ENCODE results near the gene FLYWCH2. TPM values are rescaled to one million over a fixed set of nuclear protein-coding genes. Genes with fewer than 3 reads are reported as not detected.
A peak's percentile ranks its signal among the peaks of the same experiment; 100 is the strongest.
"Not testable (repeated sequence)": the region's sequence is repeated elsewhere in the genome, so short reads cannot be mapped to it uniquely, and the experiment has no call there.

FLYWCH2 gene
- total RNA-seq, 1 experiment from 2014 or later = 176 TPM

GRCh38 chr16:2919511-2920255 is 36.7 kb downstream of the FLYWCH2 start:
- Histone ChIP-seq H3K9me3 (no peaks in the 10 kb centered on the region), H3K36me3 (peaks cover 80% of the 10 kb centered on the region), H3K27me3 (no peaks in the 10 kb centered on the region), H3K4me3 (no peak overlapping the region)
- peak; percentile 80 for DNase-seq

- peaks cover 66% of the 10 kb centered on the region for H3K36me3 ChIP-seq
- no peaks in the 10 kb centered on the region for H3K27me3 ChIP-seq
- peaks cover 5% of the 10 kb centered on the region; the same call in 1 of the 2 replicates for H3K9me3 ChIP-seq
- no peak for DNase-seq
- no peak overlapping the region for H3K4me3 ChIP-seq
Observed at GRCh38 chr16:2923481-2923880, 40.5 kb downstream of the FLYWCH2 start.

GRCh38 chr16:2924901-2925755 is 42.1 kb downstream of the FLYWCH2 start:
- Histone ChIP-seq H3K4me3 (no peak overlapping the region), H3K27me3 (no peaks in the 10 kb centered on the region), H3K9me3 (peaks cover 5% of the 10 kb centered on the region; the same call in 1 of the 2 replicates), H3K36me3 (peaks cover 65% of the 10 kb centered on the region)
- no peak for DNase-seq

- DNase-seq = no peak
- H3K4me3 ChIP-seq = no peak overlapping the region
- peaks cover 5% of the 10 kb centered on the region; the same call in 1 of the 2 replicates for H3K9me3 ChIP-seq
- H3K27me3 ChIP-seq = no peaks in the 10 kb centered on the region
- peaks cover 67% of the 10 kb centered on the region for H3K36me3 ChIP-seq
Observed at GRCh38 chr16:2925951-2926649, 43.1 kb downstream of the FLYWCH2 start.

GRCh38 chr16:2926650-2926999 is 43.6 kb downstream of the FLYWCH2 start:
- peaks cover 67% of the 10 kb centered on the region for H3K36me3 ChIP-seq
- H3K27me3 ChIP-seq = no peaks in the 10 kb centered on the region
- H3K4me3 ChIP-seq = peak overlapping the region; percentile 11; the same call in 1 of the 2 replicates
- no peak for DNase-seq
- H3K9me3 ChIP-seq = peaks cover 5% of the 10 kb centered on the region; the same call in 1 of the 2 replicates

GRCh38 chr16:2927010-2927646 is 44.1 kb downstream of the FLYWCH2 start:
- H3K27me3 ChIP-seq = no peaks in the 10 kb centered on the region
- H3K4me3 ChIP-seq = peak overlapping the region; percentile 11; the same call in 1 of the 2 replicates
- H3K36me3 ChIP-seq = peaks cover 64% of the 10 kb centered on the region
- H3K9me3 ChIP-seq = peaks cover 5% of the 10 kb centered on the region; the same call in 1 of the 2 replicates
- DNase-seq = peak; percentile 79

GRCh38 chr16:2928151-2928550 is 45.1 kb downstream of the FLYWCH2 start:
- DNase-seq, H3K27me3 ChIP-seq, H3K4me3 ChIP-seq, H3K9me3 ChIP-seq: not testable (repeated sequence)
- H3K36me3 ChIP-seq = peaks cover 60% of the 10 kb centered on the region

- peaks cover 5% of the 10 kb centered on the region; the same call in 1 of the 2 replicates for H3K9me3 ChIP-seq
- no peaks in the 10 kb centered on the region for H3K27me3 ChIP-seq
- DNase-seq = no peak
- peaks cover 61% of the 10 kb centered on the region for H3K36me3 ChIP-seq
- H3K4me3 ChIP-seq = no peak overlapping the region
Observed at GRCh38 chr16:2928796-2929195, 45.8 kb downstream of the FLYWCH2 start.

GRCh38 chr16:2929693-2930092 is 46.7 kb downstream of the FLYWCH2 start:
- no peak for DNase-seq
- H3K9me3 ChIP-seq = peaks cover 5% of the 10 kb centered on the region; the same call in 1 of the 2 replicates
- peaks cover 61% of the 10 kb centered on the region for H3K36me3 ChIP-seq
- H3K27me3 ChIP-seq = no peaks in the 10 kb centered on the region
- H3K4me3 ChIP-seq = no peak overlapping the region

GRCh38 chr16:2930236-2930635 is 47.2 kb downstream of the FLYWCH2 start:
- peaks cover 5% of the 10 kb centered on the region; the same call in 1 of the 2 replicates for H3K9me3 ChIP-seq
- no peak for DNase-seq

GRCh38 chr16:2931231-2931914 is 48.4 kb downstream of the FLYWCH2 start:
- not testable (repeated sequence) for DNase-seq, H3K27me3 ChIP-seq, H3K9me3 ChIP-seq, H3K4me3 ChIP-seq
- H3K36me3 ChIP-seq = peaks cover 65% of the 10 kb centered on the region

More at GRCh38 chr16:2930236-2930635, 47.2 kb downstream of the FLYWCH2 start:
- Histone ChIP-seq H3K36me3 (peaks cover 58% of the 10 kb centered on the region), H3K27me3 (no peaks in the 10 kb centered on the region), H3K4me3 (no peak overlapping the region)

- H3K4me3 ChIP-seq = no peak overlapping the region
- DNase-seq = no peak
- no peaks in the 10 kb centered on the region for H3K27me3 ChIP-seq
- H3K9me3 ChIP-seq = no peaks in the 10 kb centered on the region
- H3K36me3 ChIP-seq = peaks cover 72% of the 10 kb centered on the region
Observed at GRCh38 chr16:2933136-2933535, 50.1 kb downstream of the FLYWCH2 start.

GRCh38 chr16:2933701-2934100 is 50.7 kb downstream of the FLYWCH2 start:
- no peak for DNase-seq
- Histone ChIP-seq H3K36me3 (peaks cover 70% of the 10 kb centered on the region), H3K27me3 (no peaks in the 10 kb centered on the region)

GRCh38 chr16:2934450-2934849 is 51.4 kb downstream of the FLYWCH2 start:
- DNase-seq = no peak
- Histone ChIP-seq H3K27me3 (no peaks in the 10 kb centered on the region), H3K4me3 (no peak overlapping the region), H3K36me3 (peaks cover 72% of the 10 kb centered on the region), H3K9me3 (no peaks in the 10 kb centered on the region)

More at GRCh38 chr16:2933701-2934100, 50.7 kb downstream of the FLYWCH2 start:
- Histone ChIP-seq H3K9me3 (no peaks in the 10 kb centered on the region), H3K4me3 (no peak overlapping the region)

GRCh38 chr16:2936436-2937011 is 53.5 kb downstream of the FLYWCH2 start:
- peaks cover 72% of the 10 kb centered on the region for H3K36me3 ChIP-seq
- no peak for DNase-seq

More at GRCh38 chr16:2936436-2937011, 53.5 kb downstream of the FLYWCH2 start:
- no peaks in the 10 kb centered on the region for H3K9me3 ChIP-seq
- H3K27me3 ChIP-seq = no peaks in the 10 kb centered on the region
- no peak overlapping the region for H3K4me3 ChIP-seq

All from MG63 (cell line).